Activated naive CD8-positive, alpha-beta T cell treated with anti-CD3 and anti-CD28 coated beads for 36 hours (primary cell): Measurements from ENCODE around the gene SORCS3. TPM values are rescaled to one million over a fixed set of nuclear protein-coding genes. Genes with fewer than 3 reads are reported as not detected.

Source experiments
- DNase-seq: peaks from one replicate; pipeline ENCODE4 v3.0.0; 2021
- H3K27ac Mint-ChIP-seq: one replicate; pipeline ENCODE4 v1.8.0; 2022; ENCODE audit warnings: mild to moderate bottlenecking, moderate library complexity, mixed read lengths
- H3K27me3 Mint-ChIP-seq: one replicate; pipeline ENCODE4 v1.8.0; 2022; ENCODE audit warnings: mild to moderate bottlenecking, mixed read lengths
- H3K36me3 Mint-ChIP-seq: one replicate; pipeline ENCODE4 v1.8.0; 2021; ENCODE audit warnings: mild to moderate bottlenecking, mixed read lengths
- H3K4me1 Mint-ChIP-seq: one replicate; pipeline ENCODE4 v1.8.0; 2021; ENCODE audit warnings: mixed read lengths
- H3K4me3 Mint-ChIP-seq: one replicate; pipeline ENCODE4 v1.8.0; 2022; ENCODE audit warnings: mild to moderate bottlenecking, moderate library complexity, mixed read lengths
- H3K9me3 Mint-ChIP-seq: one replicate; pipeline ENCODE4 v1.8.0; 2022; ENCODE audit warnings: mixed read lengths
- total RNA-seq, 2 experiments: library from RNA; stranded (reverse); gene quantifications; one replicate each; pipeline ENCODE4 v1.2.3, GENCODE V29; 2021

The SORCS3 gene
- total RNA-seq, 2 experiments from 2014 or later: not detected

GRCh38 chr10:104872691-104873090, 231.6 kb downstream of the SORCS3 start:
- H3K9me3 Mint-ChIP-seq: no peaks in the 10 kb centered on the region
- H3K36me3 Mint-ChIP-seq: no peaks in the 10 kb centered on the region

GRCh38 chr10:104873161-104873560, 232.1 kb downstream of the SORCS3 start:
- Mint-ChIP-seq H3K27me3 (no peaks in the 10 kb centered on the region), H3K36me3 (no peaks in the 10 kb centered on the region), H3K4me3 (no peak overlapping the region), H3K9me3 (no peaks in the 10 kb centered on the region), H3K27ac (no peak overlapping the region), H3K4me1 (no peaks in the 10 kb centered on the region)
- DNase-seq: no peak

More at GRCh38 chr10:104872691-104873090, 231.6 kb downstream of the SORCS3 start:
- no peaks in the 10 kb centered on the region for H3K27me3 Mint-ChIP-seq
- no peaks in the 10 kb centered on the region for H3K4me1 Mint-ChIP-seq
- H3K4me3 Mint-ChIP-seq: no peak overlapping the region
- no peak for DNase-seq
- H3K27ac Mint-ChIP-seq: no peak overlapping the region

- no peak overlapping the region for H3K4me3 Mint-ChIP-seq
- H3K27ac Mint-ChIP-seq: no peak overlapping the region
- no peaks in the 10 kb centered on the region for H3K36me3 Mint-ChIP-seq
- no peaks in the 10 kb centered on the region for H3K4me1 Mint-ChIP-seq
- no peaks in the 10 kb centered on the region for H3K27me3 Mint-ChIP-seq
- DNase-seq: no peak
- no peaks in the 10 kb centered on the region for H3K9me3 Mint-ChIP-seq
Observed at GRCh38 chr10:104875561-104875960, 234.5 kb downstream of the SORCS3 start.

- H3K4me3 Mint-ChIP-seq: no peak overlapping the region
- no peaks in the 10 kb centered on the region for H3K27me3 Mint-ChIP-seq
- no peak overlapping the region for H3K27ac Mint-ChIP-seq
- no peaks in the 10 kb centered on the region for H3K36me3 Mint-ChIP-seq
- no peak for DNase-seq
- no peaks in the 10 kb centered on the region for H3K9me3 Mint-ChIP-seq
- H3K4me1 Mint-ChIP-seq: no peaks in the 10 kb centered on the region
Observed at GRCh38 chr10:104880624-104881398, 239.7 kb downstream of the SORCS3 start.

- no peaks in the 10 kb centered on the region for H3K4me1 Mint-ChIP-seq
- no peaks in the 10 kb centered on the region for H3K27me3 Mint-ChIP-seq
- H3K9me3 Mint-ChIP-seq: no peaks in the 10 kb centered on the region
- no peaks in the 10 kb centered on the region for H3K36me3 Mint-ChIP-seq
- DNase-seq: no peak
- no peak overlapping the region for H3K27ac Mint-ChIP-seq
- no peak overlapping the region for H3K4me3 Mint-ChIP-seq
Observed at GRCh38 chr10:104881740-104882139, 240.7 kb downstream of the SORCS3 start.

GRCh38 chr10:104892879-104893617, 252.0 kb downstream of the SORCS3 start:
- H3K27ac Mint-ChIP-seq: no peak overlapping the region
- H3K4me3 Mint-ChIP-seq: no peak overlapping the region
- no peak for DNase-seq
- H3K27me3 Mint-ChIP-seq: peaks cover 5% of the 10 kb centered on the region
- no peaks in the 10 kb centered on the region for H3K4me1 Mint-ChIP-seq
- no peaks in the 10 kb centered on the region for H3K36me3 Mint-ChIP-seq
- H3K9me3 Mint-ChIP-seq: peaks cover 21% of the 10 kb centered on the region

GRCh38 chr10:104893701-104894100, 252.6 kb downstream of the SORCS3 start:
- H3K36me3 Mint-ChIP-seq: no peaks in the 10 kb centered on the region
- no peak overlapping the region for H3K4me3 Mint-ChIP-seq
- no peaks in the 10 kb centered on the region for H3K4me1 Mint-ChIP-seq
- no peak overlapping the region for H3K27ac Mint-ChIP-seq
- peaks cover 15% of the 10 kb centered on the region for H3K9me3 Mint-ChIP-seq
- peaks cover 9% of the 10 kb centered on the region for H3K27me3 Mint-ChIP-seq
- DNase-seq: no peak

- H3K36me3 Mint-ChIP-seq: no peaks in the 10 kb centered on the region
- DNase-seq: no peak
- H3K27ac Mint-ChIP-seq: no peak overlapping the region
- H3K4me3 Mint-ChIP-seq: no peak overlapping the region
- no peaks in the 10 kb centered on the region for H3K4me1 Mint-ChIP-seq
- H3K9me3 Mint-ChIP-seq: peaks cover 10% of the 10 kb centered on the region
- peaks cover 10% of the 10 kb centered on the region for H3K27me3 Mint-ChIP-seq
Observed at GRCh38 chr10:104894681-104895080, 253.6 kb downstream of the SORCS3 start.

- Mint-ChIP-seq H3K4me3 (no peak overlapping the region), H3K36me3 (no peaks in the 10 kb centered on the region), H3K27me3 (peaks cover 10% of the 10 kb centered on the region), H3K9me3 (peaks cover 4% of the 10 kb centered on the region), H3K4me1 (no peaks in the 10 kb centered on the region), H3K27ac (no peak overlapping the region)
- no peak for DNase-seq
Observed at GRCh38 chr10:104895541-104895940, 254.5 kb downstream of the SORCS3 start.

- no peak overlapping the region for H3K4me3 Mint-ChIP-seq
- H3K4me1 Mint-ChIP-seq: no peaks in the 10 kb centered on the region
- no peak overlapping the region for H3K27ac Mint-ChIP-seq
- no peaks in the 10 kb centered on the region for H3K9me3 Mint-ChIP-seq
- H3K27me3 Mint-ChIP-seq: peaks cover 10% of the 10 kb centered on the region
- no peak for DNase-seq
- H3K36me3 Mint-ChIP-seq: no peaks in the 10 kb centered on the region
Observed at GRCh38 chr10:104895981-104896380, 254.9 kb downstream of the SORCS3 start.

GRCh38 chr10:104897696-104898095, 256.6 kb downstream of the SORCS3 start:
- Mint-ChIP-seq H3K27ac (no peak overlapping the region), H3K27me3 (peaks cover 10% of the 10 kb centered on the region), H3K4me3 (no peak overlapping the region), H3K9me3 (no peaks in the 10 kb centered on the region), H3K4me1 (no peaks in the 10 kb centered on the region), H3K36me3 (no peaks in the 10 kb centered on the region)
- DNase-seq: no peak

- Mint-ChIP-seq H3K27ac (no peak overlapping the region), H3K4me1 (no peaks in the 10 kb centered on the region), H3K36me3 (no peaks in the 10 kb centered on the region), H3K4me3 (no peak overlapping the region), H3K27me3 (peaks cover 10% of the 10 kb centered on the region), H3K9me3 (no peaks in the 10 kb centered on the region)
- no peak for DNase-seq
Observed at GRCh38 chr10:104899779-104900178, 258.7 kb downstream of the SORCS3 start.

- no peaks in the 10 kb centered on the region for H3K4me1 Mint-ChIP-seq
- no peaks in the 10 kb centered on the region for H3K36me3 Mint-ChIP-seq
- no peak for DNase-seq
- H3K27ac Mint-ChIP-seq: no peak overlapping the region
- H3K27me3 Mint-ChIP-seq: peaks cover 4% of the 10 kb centered on the region
- no peak overlapping the region for H3K4me3 Mint-ChIP-seq
- H3K9me3 Mint-ChIP-seq: no peaks in the 10 kb centered on the region
Observed at GRCh38 chr10:104903433-104903832, 262.3 kb downstream of the SORCS3 start.

GRCh38 chr10:104904753-104905323, 263.7 kb downstream of the SORCS3 start:
- no peaks in the 10 kb centered on the region for H3K27me3 Mint-ChIP-seq
- H3K9me3 Mint-ChIP-seq: no peaks in the 10 kb centered on the region
- H3K36me3 Mint-ChIP-seq: no peaks in the 10 kb centered on the region

GRCh38 chr10:104906112-104906511, 265.0 kb downstream of the SORCS3 start:
- Mint-ChIP-seq H3K27me3 (no peaks in the 10 kb centered on the region), H3K27ac (no peak overlapping the region), H3K9me3 (no peaks in the 10 kb centered on the region)

More at GRCh38 chr10:104904753-104905323, 263.7 kb downstream of the SORCS3 start:
- Mint-ChIP-seq H3K27ac (no peak overlapping the region), H3K4me3 (no peak overlapping the region), H3K4me1 (no peaks in the 10 kb centered on the region)
- no peak for DNase-seq

More at GRCh38 chr10:104906112-104906511, 265.0 kb downstream of the SORCS3 start:
- H3K36me3 Mint-ChIP-seq: no peaks in the 10 kb centered on the region
- no peak overlapping the region for H3K4me3 Mint-ChIP-seq
- H3K4me1 Mint-ChIP-seq: no peaks in the 10 kb centered on the region
- DNase-seq: no peak
